HepG2 (cell line): ENCODE results near the gene FAM32A. TPM values are rescaled to one million over a fixed set of nuclear protein-coding genes. Genes with fewer than 3 reads are reported as not detected.

Experiments used
- ATAC-seq: fragments of 200-7000 bp; cut with Tn5 transposase; 3 replicates; pipeline ENCODE4 v1.9.1; 2020; ENCODE audit warnings: mild to moderate bottlenecking, moderate library complexity
- BruUV-seq: library from RNA; stranded (reverse); fragments of 400-500 nt; replicated peaks from 2 replicates; lab custom pipeline; 2021; lab: Mats Ljungman, UMichigan
- CTCF ChIA-PET: fragments of 300-600 bp; formaldehyde crosslinking; extraction: SDS; loops from one replicate; lab custom pipeline; 2021; ENCODE audit warnings: low total read pairs, inconsistent platforms, low intra/inter-chr PET ratio; lab: Yijun Ruan, JAX
- POLR2A ChIA-PET: fragments of 350-600 bp; sonication (Branson Sonifier 250); formaldehyde crosslinking; loops from one replicate; lab custom pipeline; 2020; ENCODE audit warnings: antibody characterized with exemption, inconsistent platforms; lab: Yijun Ruan, JAX
- DNase-seq: peaks from one replicate; pipeline ENCODE4 v3.0.0-alpha.2; 2015; ENCODE audit warnings: low spot score
- FAIRE-seq: peaks from 3 replicates; lab custom pipeline; 2011; peaks lifted over from hg19 to GRCh38; lab: Jason Lieb, UNC
- H2AFZ ChIP-seq: one replicate; pipeline ENCODE4 v1.6.1; 2011; ENCODE audit warnings: low read length, inconsistent platforms
- H3K27ac ChIP-seq: fragments of 300-600 bp; 3 replicates; pipeline ENCODE4 v1.8.0; 2011; ENCODE audit warnings: mixed run types, mild to moderate bottlenecking, mixed read lengths, low read length, inconsistent platforms; ENCODE audit not compliant: insufficient read depth; ENCODE audit errors: extremely low read length
- H3K27me3 ChIP-seq, 2 experiments: fragments of 200-600 bp in 1 of 2; 2 replicates in 1 of 2; 3 replicates in 1 of 2; pipeline versions ENCODE4 v1.6.0 to v1.8.0; 2011; ENCODE audit warnings: low read length in 2 of 2, mild to moderate bottlenecking in 2 of 2, moderate library complexity in 2 of 2, inconsistent platforms in 1 of 2; ENCODE audit not compliant: insufficient read depth in 2 of 2, control insufficient read depth in 1 of 2
- H3K36me3 ChIP-seq, 2 experiments: fragments of 200-600 bp in 1 of 2; replicated peaks in 1 of 2; 2 replicates in 1 of 2; 3 replicates in 1 of 2; pipeline versions ENCODE4 v1.5.1 to v1.8.0; 2011; ENCODE audit warnings: low read length in 2 of 2, inconsistent platforms in 1 of 2; ENCODE audit not compliant: insufficient read depth in 2 of 2, control insufficient read depth in 1 of 2
- H3K4me1 ChIP-seq: 2 replicates; pipeline ENCODE4 v1.5.1; 2012; ENCODE audit warnings: low read length, inconsistent platforms; ENCODE audit not compliant: insufficient read depth
- H3K4me2 ChIP-seq: 2 replicates; pipeline ENCODE4 v1.6.0; 2011; ENCODE audit warnings: low read depth, low read length, inconsistent platforms
- H3K4me3 ChIP-seq, 3 experiments: fragments of 200-600 bp in 1 of 3; sonication (generic), shearing (Covaris generic) in 1 of 3; replicated peaks in 1 of 3; 2 replicates each; pipeline ENCODE4 v1.5.1; 2011 to 2016; ENCODE audit warnings: low read length in 3 of 3, inconsistent platforms in 2 of 3, low read depth in 2 of 3, mild to moderate bottlenecking in 2 of 3, control low read depth in 1 of 3, mixed read lengths in 1 of 3; ENCODE audit not compliant: insufficient read depth in 1 of 3
- H3K79me2 ChIP-seq: one replicate; pipeline ENCODE4 v1.6.1; 2011; ENCODE audit warnings: low read length, inconsistent platforms; ENCODE audit not compliant: insufficient read depth
- H3K9ac ChIP-seq: 2 replicates; pipeline ENCODE4 v1.6.0; 2011; ENCODE audit warnings: mild to moderate bottlenecking, low read depth, low read length, inconsistent platforms; ENCODE audit not compliant: insufficient read depth
- H3K9me3 ChIP-seq: 2 replicates; pipeline ENCODE4 v1.5.1; 2012; ENCODE audit warnings: mild to moderate bottlenecking, low read length
- H4K20me1 ChIP-seq: 2 replicates; pipeline ENCODE4 v1.6.0; 2011; ENCODE audit warnings: inconsistent platforms, mild to moderate bottlenecking, low read length, moderate library complexity; ENCODE audit not compliant: insufficient read depth
- BCL6 ChIP-seq: IDR thresholded peaks from 2 replicates; pipeline ENCODE4 v1.6.1; 2016; ENCODE audit warnings: missing genetic modification reagents, missing compliant biosample characterization
- CBX2 ChIP-seq, 2 experiments: fragments of 200-600 bp in 1 of 2; sonication (generic); formaldehyde crosslinking in 1 of 2; IDR thresholded peaks; 2 replicates each; pipeline versions ENCODE4 v1.7.0 to v1.8.1; 2018 to 2022; ENCODE audit warnings: low read depth in 2 of 2, low read length in 1 of 2, mild to moderate bottlenecking in 1 of 2, missing genetic modification reagents in 1 of 2
- CENPX ChIP-seq: sonication (generic); formaldehyde crosslinking; IDR thresholded peaks from 2 replicates; pipeline ENCODE4 v1.9.0; 2021; ENCODE audit warnings: mild to moderate bottlenecking, missing genetic modification reagents, moderate library complexity
- FOXO1 ChIP-seq: sonication (generic); formaldehyde crosslinking; IDR thresholded peaks from 2 replicates; pipeline ENCODE4 v1.4.0; 2020; ENCODE audit warnings: missing genetic modification reagents
- KAT8 ChIP-seq: IDR thresholded peaks from 2 replicates; pipeline ENCODE4 v1.6.1; 2016; ENCODE audit warnings: missing genetic modification reagents, missing compliant biosample characterization
- MXI1 ChIP-seq: IDR thresholded peaks from 3 replicates; pipeline ENCODE4 v1.6.1; 2012; ENCODE audit warnings: low read depth, low read length, inconsistent platforms, borderline replicate concordance
- NCOA1 ChIP-seq: sonication (generic); formaldehyde crosslinking; IDR thresholded peaks from 2 replicates; pipeline ENCODE4 v1.9.0; 2021; ENCODE audit warnings: missing genetic modification reagents
- PRMT3 ChIP-seq: sonication (generic); formaldehyde crosslinking; IDR thresholded peaks from 2 replicates; pipeline ENCODE4 v1.8.1; 2022; ENCODE audit warnings: low read depth, mild to moderate bottlenecking, moderate library complexity, missing genetic modification reagents, borderline replicate concordance
- RBAK ChIP-seq: sonication (generic); formaldehyde crosslinking; IDR thresholded peaks from 2 replicates; pipeline ENCODE4 v1.5.1; 2020; ENCODE audit warnings: mild to moderate bottlenecking, missing genetic modification reagents
- SMAD9 ChIP-seq: sonication (generic); formaldehyde crosslinking; IDR thresholded peaks from 2 replicates; pipeline ENCODE4 v1.5.1; 2020; ENCODE audit warnings: mild to moderate bottlenecking, missing genetic modification reagents
- SRY ChIP-seq: sonication (generic); formaldehyde crosslinking; IDR thresholded peaks from 2 replicates; pipeline ENCODE4 v1.8.0; 2022; ENCODE audit warnings: mild to moderate bottlenecking, missing genetic modification reagents
- TP53 ChIP-seq: sonication (generic); formaldehyde crosslinking; conservative IDR thresholded peaks from 2 replicates; pipeline ENCODE4 v1.4.0; 2020; ENCODE audit warnings: missing genetic modification reagents
- ZBTB3 ChIP-seq: sonication (generic); formaldehyde crosslinking; IDR thresholded peaks from 2 replicates; pipeline ENCODE4 v1.4.0; 2020; ENCODE audit warnings: low read depth, mild to moderate bottlenecking, moderate library complexity, missing genetic modification reagents, borderline replicate concordance
- ZKSCAN5 ChIP-seq: sonication (generic); formaldehyde crosslinking; IDR thresholded peaks from 2 replicates; pipeline ENCODE4 v1.5.1; 2020; ENCODE audit warnings: mild to moderate bottlenecking, missing genetic modification reagents
- ZNF296 ChIP-seq: sonication (generic); formaldehyde crosslinking; conservative IDR thresholded peaks from 2 replicates; pipeline ENCODE4 v1.5.0; 2020; ENCODE audit warnings: mild to moderate bottlenecking, missing genetic modification reagents
- ZNF326 ChIP-seq: sonication (generic); formaldehyde crosslinking; IDR thresholded peaks from 2 replicates; pipeline ENCODE4 v1.4.0; 2020; ENCODE audit warnings: missing genetic modification reagents, borderline replicate concordance
- ZNF564 ChIP-seq: sonication (generic); formaldehyde crosslinking; IDR thresholded peaks from 2 replicates; pipeline ENCODE4 v1.8.1; 2023; ENCODE audit warnings: mild to moderate bottlenecking, missing genetic modification reagents
- ZNF570 ChIP-seq: sonication (generic); formaldehyde crosslinking; IDR thresholded peaks from 2 replicates; pipeline ENCODE4 v1.4.0; 2020; ENCODE audit warnings: mild to moderate bottlenecking, missing genetic modification reagents, borderline replicate concordance
- ZNF749 ChIP-seq: sonication (generic); formaldehyde crosslinking; IDR thresholded peaks from 2 replicates; pipeline ENCODE4 v1.8.0; 2022; ENCODE audit warnings: mild to moderate bottlenecking, missing genetic modification reagents, moderate library complexity, borderline replicate concordance
- WGBS: methylation state at CpG from one replicate; pipeline ENCODE4 v1.1.6; 2017; ENCODE audit warnings: low lambda C conversion rate; 5-methylcytosine and 5-hydroxymethylcytosine counted together
- in situ Hi-C: cut with HindIII; loops from 2 replicates; pipeline ENCODE4 v1.10.0; 2017; ENCODE audit warnings: low pct_unique_long_range_greater_than_20kb; ENCODE audit not compliant: extremely low pct_ligation_motif_present
- intact Hi-C: fragments of 100-400 bp; cut with micrococcal nuclease; formaldehyde crosslinking; loops from one replicate; pipeline ENCODE4 v1.10.0; 2022; ENCODE audit not compliant: unreplicated experiment
- polyA plus RNA-seq, 8 experiments: library from polyadenylated mRNA; depleted of rRNA in 3 of 8; stranded (reverse) in 7 of 8; unstranded in 1 of 8; fragments of >200 nt; fragmentation: Illumina TruSeq in 4 of 8; extraction: Trizol in 4 of 8; gene quantifications; 2 replicates each; pipeline versions ENCODE4 v1.2.1 to v1.2.3, GENCODE V29; 2011 to 2016; ENCODE audit warnings: low read depth in 4 of 8, missing spikeins in 1 of 8, mixed read lengths in 1 of 8; ENCODE audit not compliant: insufficient read depth in 1 of 8
- total RNA-seq, 5 experiments: library from RNA; depleted of rRNA; stranded (reverse); fragments of >200 nt; fragmentation: Illumina TruSeq; extraction: Trizol; gene quantifications; 2 replicates each; pipeline ENCODE4 v1.2.3, GENCODE V29; 2016; ENCODE audit warnings: low read depth in 1 of 5
- TF ChIP-seq, protein P1 (sequence below): sonication (generic); formaldehyde crosslinking; IDR thresholded peaks from 2 replicates; pipeline ENCODE4 v1.4.0; 2020; ENCODE audit warnings: missing genetic modification reagents, low read depth, mild to moderate bottlenecking, borderline replicate concordance
- TF ChIP-seq, protein P2 (sequence below): sonication (generic); formaldehyde crosslinking; IDR thresholded peaks from 2 replicates; pipeline ENCODE4 v1.4.0; 2020; ENCODE audit warnings: mild to moderate bottlenecking, missing genetic modification reagents
- TF ChIP-seq, protein P3 (sequence below): sonication (generic); formaldehyde crosslinking; IDR thresholded peaks from 2 replicates; pipeline ENCODE4 v1.8.0; 2022; ENCODE audit warnings: missing genetic modification reagents, mild to moderate bottlenecking, moderate library complexity, borderline replicate concordance

The FAM32A gene
- total and polyA plus RNA-seq, 2 of the 13 experiments (the other 11 are each of a cell fraction or from before 2014, with no cell fraction given), result 85.8 to 86.2 TPM

DNA sequence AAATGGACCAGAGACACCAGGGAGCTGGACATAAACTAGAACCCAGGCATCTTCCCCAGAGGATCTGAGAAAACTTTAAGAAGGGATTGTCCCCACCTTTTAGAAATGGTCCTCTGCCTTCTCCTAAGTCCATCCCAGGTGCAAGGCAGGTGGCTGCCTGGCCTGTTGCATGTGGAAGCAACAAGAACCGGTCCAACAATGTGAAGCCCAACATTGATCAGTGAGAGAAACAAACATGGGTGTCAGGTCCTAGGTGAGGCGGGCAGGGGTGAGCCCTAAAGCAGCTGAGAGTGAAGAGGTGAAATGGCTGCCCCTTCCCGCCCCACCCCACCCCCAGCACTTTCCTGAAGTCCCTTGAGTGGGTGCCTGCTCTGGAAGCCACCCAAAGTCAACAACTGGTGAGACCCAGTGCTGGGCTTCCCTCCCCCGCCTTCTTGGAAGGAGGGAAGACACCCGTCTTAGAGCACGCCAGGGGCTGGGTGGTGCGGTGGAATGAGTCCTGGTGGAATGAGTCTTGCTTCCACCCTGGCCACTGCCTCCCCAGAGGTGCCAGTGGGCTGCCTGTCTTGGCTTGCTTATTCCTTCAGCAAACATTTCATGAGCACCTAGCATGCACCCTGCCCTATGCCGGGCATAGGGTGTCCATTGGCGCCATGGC lies 14.2 kb downstream of the FAM32A start:
- peaks cover 11 to 24% of the 10 kb centered on the region in 2 experiments; a peak in 4 of 5 replicates for H3K36me3 ChIP-seq
- no peak overlapping the region for H2AFZ ChIP-seq
- peak overlapping the region; percentile 98 for H3K4me2 ChIP-seq
- peaks cover 23% of the 10 kb centered on the region for H3K79me2 ChIP-seq
- no peak for DNase-seq
- no peaks in the 10 kb centered on the region for H3K9me3 ChIP-seq
- in situ Hi-C loops, result no loop called here
- no peaks in the 10 kb centered on the region for H4K20me1 ChIP-seq
- ChIA-PET CTCF (no interaction called here), POLR2A (interaction anchor here (1.1 to 2.8 kb wide), 2 partner anchors 14 to 363 kb away, joined by 3 to 20 read pairs; partner anchors contain the start of gene FAM32A)
- H3K4me1 ChIP-seq, result peaks cover 55% of the 10 kb centered on the region
- H3K9ac ChIP-seq, result peak overlapping the region; percentile 52
- no peak for FAIRE-seq
- intact Hi-C loops, result no loop called here
- peak overlapping the region; percentile 82 for H3K27ac ChIP-seq
- peak overlapping the region; percentile 17 to 80 (median 62) for H3K4me3 ChIP-seq
- no TSS peak for BruUV-seq
- 29% methylated on average over 7 of the region's 9 CpGs for WGBS
- peak; percentile 34 for ATAC-seq
- no peaks in the 10 kb centered on the region; a peak in 1 of 5 replicates for H3K27me3 ChIP-seq
- TF ChIP-seq ZNF564 (CRISPR knock-in tag), result no peak
- TF ChIP-seq ZNF570 (CRISPR knock-in tag), result no peak
- TF ChIP-seq BCL6 (CRISPR knock-in tag), result 0 out of 2 replicates have a peak, but pooled peaks have one; percentile 4
- TF ChIP-seq, protein P1, sequence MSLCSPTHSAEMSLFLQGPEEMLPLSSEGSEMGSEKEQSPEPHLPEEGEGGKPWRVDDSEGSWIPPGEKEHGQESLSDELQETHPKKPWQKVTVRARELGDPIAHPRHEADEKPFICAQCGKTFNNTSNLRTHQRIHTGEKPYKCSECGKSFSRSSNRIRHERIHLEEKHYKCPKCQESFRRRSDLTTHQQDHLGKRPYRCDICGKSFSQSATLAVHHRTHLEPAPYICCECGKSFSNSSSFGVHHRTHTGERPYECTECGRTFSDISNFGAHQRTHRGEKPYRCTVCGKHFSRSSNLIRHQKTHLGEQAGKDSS (CRISPR knock-in tag), result peak; percentile 25; the same call in 1 of the 2 replicates
- no peak for TF ChIP-seq NCOA1 (CRISPR knock-in tag)
- TF ChIP-seq FOXO1 (CRISPR knock-in tag), result no peak
- no peak for TF ChIP-seq TP53
- no peak for TF ChIP-seq ZBTB3 (CRISPR knock-in tag)
- TF ChIP-seq KAT8 (CRISPR knock-in tag), result no peak
- no peak for TF ChIP-seq CENPX (CRISPR knock-in tag)
- no peak for TF ChIP-seq SRY (CRISPR knock-in tag)
- no peak for TF ChIP-seq CBX2 (IDR thresholded peaks at IDR 0.05; ENCODE audit: low read depth, low read length)
- no peak for TF ChIP-seq CBX2 (CRISPR knock-in tag; IDR thresholded peaks at IDR 0.05; ENCODE audit: low read depth)
- no peak for TF ChIP-seq ZKSCAN5 (CRISPR knock-in tag)
- TF ChIP-seq MXI1, result no peak
- TF ChIP-seq ZNF749, result no peak
- no peak for TF ChIP-seq PRMT3 (CRISPR knock-in tag)
- TF ChIP-seq, protein P2, sequence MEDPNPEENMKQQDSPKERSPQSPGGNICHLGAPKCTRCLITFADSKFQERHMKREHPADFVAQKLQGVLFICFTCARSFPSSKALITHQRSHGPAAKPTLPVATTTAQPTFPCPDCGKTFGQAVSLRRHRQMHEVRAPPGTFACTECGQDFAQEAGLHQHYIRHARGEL, result no peak
- TF ChIP-seq, protein P3, sequence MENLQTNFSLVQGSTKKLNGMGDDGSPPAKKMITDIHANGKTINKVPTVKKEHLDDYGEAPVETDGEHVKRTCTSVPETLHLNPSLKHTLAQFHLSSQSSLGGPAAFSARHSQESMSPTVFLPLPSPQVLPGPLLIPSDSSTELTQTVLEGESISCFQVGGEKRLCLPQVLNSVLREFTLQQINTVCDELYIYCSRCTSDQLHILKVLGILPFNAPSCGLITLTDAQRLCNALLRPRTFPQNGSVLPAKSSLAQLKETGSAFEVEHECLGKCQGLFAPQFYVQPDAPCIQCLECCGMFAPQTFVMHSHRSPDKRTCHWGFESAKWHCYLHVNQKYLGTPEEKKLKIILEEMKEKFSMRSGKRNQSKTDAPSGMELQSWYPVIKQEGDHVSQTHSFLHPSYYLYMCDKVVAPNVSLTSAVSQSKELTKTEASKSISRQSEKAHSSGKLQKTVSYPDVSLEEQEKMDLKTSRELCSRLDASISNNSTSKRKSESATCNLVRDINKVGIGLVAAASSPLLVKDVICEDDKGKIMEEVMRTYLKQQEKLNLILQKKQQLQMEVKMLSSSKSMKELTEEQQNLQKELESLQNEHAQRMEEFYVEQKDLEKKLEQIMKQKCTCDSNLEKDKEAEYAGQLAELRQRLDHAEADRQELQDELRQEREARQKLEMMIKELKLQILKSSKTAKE (CRISPR knock-in tag), result 0 out of 2 replicates have a peak, but pooled peaks have one; percentile 5
- 0 out of 2 replicates have a peak, but pooled peaks have one; percentile 12 for TF ChIP-seq ZNF296 (CRISPR knock-in tag)
- TF ChIP-seq RBAK, result no peak
- TF ChIP-seq SMAD9, result no peak
- no peak for TF ChIP-seq ZNF326
